GM12878 (cell line): ENCODE measurements around the gene RPGRIP1L. TPM values are rescaled to one million over a fixed set of nuclear protein-coding genes. Genes with fewer than 3 reads are reported as not detected.

ENCODE experiments used
- ATAC-seq: fragments of 200-7000 bp; cut with Tn5 transposase; 3 replicates; pipeline ENCODE4 v1.9.1; 2020; ENCODE audit warnings: mild to moderate bottlenecking, moderate library complexity
- BruUV-seq: library from RNA; stranded (reverse); fragments of 400-500 nt; replicated peaks from 2 replicates; lab custom pipeline; 2021; lab: Mats Ljungman, UMichigan
- CTCF ChIA-PET: fragments of 300-600 bp; sonication (Branson Sonifier 250); formaldehyde crosslinking; extraction: SDS; loops from one replicate; lab custom pipeline; 2021; ENCODE audit warnings: inconsistent platforms; lab: Yijun Ruan, JAX
- POLR2A ChIA-PET: fragments of 350-600 bp; formaldehyde crosslinking; extraction: SDS; loops from one replicate; lab custom pipeline; 2021; ENCODE audit warnings: inconsistent platforms; lab: Charles Lee
- RAD21 ChIA-PET: fragments of 300-600 bp; sonication (Branson Sonifier 250); formaldehyde crosslinking; loops from one replicate; lab custom pipeline; 2023; ENCODE audit warnings: antibody characterized with exemption; ENCODE audit not compliant: unreplicated experiment; lab: Charles Lee
- SMC1A ChIA-PET: fragments of 300-600 bp; sonication (Branson Sonifier 250); formaldehyde crosslinking; loops from one replicate; lab custom pipeline; 2023; ENCODE audit not compliant: unreplicated experiment, uncharacterized antibody; lab: Charles Lee
- DNase-seq: peaks from one replicate; pipeline ENCODE4 v3.0.0-alpha.2; 2011; ENCODE audit warnings: low read depth, low spot score
- FAIRE-seq: peaks from 3 replicates; lab custom pipeline; 2011; peaks lifted over from hg19 to GRCh38; lab: Jason Lieb, UNC
- H2AFZ ChIP-seq: 2 replicates; pipeline ENCODE4 v1.6.0; 2011; ENCODE audit warnings: low read depth, low read length, control low read depth; ENCODE audit not compliant: control insufficient read depth
- H3K27ac ChIP-seq: 2 replicates; pipeline ENCODE4 v1.5.1; 2011; ENCODE audit warnings: control low read depth; ENCODE audit not compliant: control insufficient read depth, insufficient read depth
- H3K27me3 ChIP-seq, 2 experiments: replicated peaks in 1 of 2; 2 replicates each; pipeline versions ENCODE4 v1.6.0 to v1.6.1; 2011; ENCODE audit warnings: low read length in 1 of 2; ENCODE audit not compliant: control insufficient read depth in 2 of 2, insufficient read depth in 2 of 2
- H3K36me3 ChIP-seq, 2 experiments: 2 replicates each; pipeline ENCODE4 v1.5.1; 2011; ENCODE audit warnings: low read length in 1 of 2; ENCODE audit not compliant: control insufficient read depth in 2 of 2, insufficient read depth in 2 of 2
- H3K4me1 ChIP-seq: 2 replicates; pipeline ENCODE4 v1.6.1; 2011; ENCODE audit warnings: mild to moderate bottlenecking, low read length, moderate library complexity, mixed read lengths; ENCODE audit not compliant: control insufficient read depth, insufficient read depth
- H3K4me2 ChIP-seq: 2 replicates; pipeline ENCODE4 v1.6.0; 2011; ENCODE audit warnings: control low read depth; ENCODE audit not compliant: control insufficient read depth, insufficient read depth
- H3K4me3 ChIP-seq: fragments of 200-600 bp; sonication (generic); 2 replicates; pipeline ENCODE4 v1.5.1; 2016
- H3K79me2 ChIP-seq: 2 replicates; pipeline ENCODE4 v1.6.0; 2011; ENCODE audit warnings: low read length; ENCODE audit not compliant: control insufficient read depth, insufficient read depth
- H3K9ac ChIP-seq: 2 replicates; pipeline ENCODE4 v1.8.0; 2011; ENCODE audit warnings: low read length, control low read depth, mixed read lengths; ENCODE audit not compliant: control insufficient read depth, insufficient read depth
- H3K9me3 ChIP-seq: replicated peaks from 3 replicates; pipeline ENCODE4 v1.5.1; 2011; ENCODE audit warnings: mild to moderate bottlenecking, low read length; ENCODE audit not compliant: control insufficient read depth, insufficient read depth
- H4K20me1 ChIP-seq: 2 replicates; pipeline ENCODE4 v1.6.0; 2011; ENCODE audit not compliant: control insufficient read depth, insufficient read depth
- BCL3 ChIP-seq: IDR thresholded peaks from 2 replicates; pipeline ENCODE4 v1.6.1; 2011; ENCODE audit warnings: borderline replicate concordance, low read depth, mild to moderate bottlenecking, moderate library complexity, low read length; ENCODE audit not compliant: insufficient read depth, poor library complexity, severe bottlenecking
- MXI1 ChIP-seq: fragments of 150-350 bp; IDR thresholded peaks from 2 replicates; pipeline ENCODE4 v1.6.1; 2011; ENCODE audit warnings: low read depth, mild to moderate bottlenecking, inconsistent platforms, low read length, improper control_type of control experiment
- NBN ChIP-seq: fragments of 450-650 bp; IDR thresholded peaks from 2 replicates; pipeline ENCODE4 v1.6.1; 2016
- PML ChIP-seq: IDR thresholded peaks from 2 replicates; pipeline ENCODE4 v1.6.1; 2012; ENCODE audit warnings: low read length, inconsistent platforms
- POU2F2 ChIP-seq: IDR thresholded peaks from 3 replicates; pipeline ENCODE4 v1.6.1; 2011; ENCODE audit warnings: low read depth, mild to moderate bottlenecking, low read length, borderline replicate concordance
- ZBED1 ChIP-seq: IDR thresholded peaks from 2 replicates; pipeline ENCODE4 v1.6.1; 2016; ENCODE audit warnings: borderline replicate concordance
- ZNF622 ChIP-seq: fragments of 450-650 bp; IDR thresholded peaks from 2 replicates; pipeline ENCODE4 v1.6.1; 2017; ENCODE audit warnings: mild to moderate bottlenecking, inconsistent platforms
- WGBS: methylation state at CpG from one replicate; pipeline ENCODE4 v1.1.6; 2016; ENCODE audit warnings: low lambda C conversion rate; ENCODE audit not compliant: insufficient replicate concordance, insufficient coverage; ENCODE audit errors: missing lambda C conversion rate; 5-methylcytosine and 5-hydroxymethylcytosine counted together
- in situ Hi-C: fragments of 300-500 bp; cut with MboI; formaldehyde crosslinking; loops from 9 replicates; pipeline ENCODE4 v1.14.3; 2018; ENCODE audit warnings: mixed read lengths
- intact Hi-C: fragments of 100-400 bp; cut with micrococcal nuclease; formaldehyde crosslinking; loops from one replicate; pipeline ENCODE4 v1.14.2; 2022; ENCODE audit not compliant: unreplicated experiment
- polyA plus RNA-seq, 11 experiments: library from polyadenylated mRNA; depleted of rRNA in 4 of 11; unstranded in 6 of 11; stranded (reverse) in 5 of 11; fragments of >200 nt; fragmentation: Nextera tagmentation in 4 of 11; fragmentation: Illumina TruSeq in 1 of 11; extraction: Ambion mirVana in 4 of 11; extraction: Trizol in 1 of 11; gene quantifications; 1 replicate in 1 of 11; 2 replicates in 10 of 11; pipeline versions ENCODE4 v1.2.1 to v1.2.3, GENCODE V29; 2011 to 2016; ENCODE audit warnings: inconsistent platforms in 2 of 11, missing spikeins in 2 of 11, low read depth in 1 of 11
- total RNA-seq, 4 experiments: library from RNA; depleted of rRNA in 3 of 4; stranded (reverse); fragments of >200 nt in 3 of 4; fragmentation: Illumina TruSeq in 1 of 4; extraction: Trizol in 1 of 4; gene quantifications; 2 replicates each; pipeline versions ENCODE4 v1.2.1 to v1.2.3, GENCODE V29; 2013 to 2021
- TF ChIP-seq, protein P1 (sequence below): IDR thresholded peaks from 2 replicates; pipeline ENCODE4 v1.6.1; 2012; ENCODE audit warnings: improper control_type of control experiment, low read depth, low read length; ENCODE audit not compliant: insufficient replicate concordance
- TF ChIP-seq, protein P2 (sequence below): fragments of 450-650 bp; formaldehyde crosslinking; IDR thresholded peaks from 2 replicates; pipeline ENCODE4 v1.4.0; 2020; ENCODE audit warnings: mild to moderate bottlenecking, moderate library complexity

The RPGRIP1L gene
- total and polyA plus RNA-seq, 10 of the 15 experiments (the other 5 are each of a cell fraction or from before 2014, with no cell fraction given), result 3.5 to 9.6 (median 4.4) TPM

DNA sequence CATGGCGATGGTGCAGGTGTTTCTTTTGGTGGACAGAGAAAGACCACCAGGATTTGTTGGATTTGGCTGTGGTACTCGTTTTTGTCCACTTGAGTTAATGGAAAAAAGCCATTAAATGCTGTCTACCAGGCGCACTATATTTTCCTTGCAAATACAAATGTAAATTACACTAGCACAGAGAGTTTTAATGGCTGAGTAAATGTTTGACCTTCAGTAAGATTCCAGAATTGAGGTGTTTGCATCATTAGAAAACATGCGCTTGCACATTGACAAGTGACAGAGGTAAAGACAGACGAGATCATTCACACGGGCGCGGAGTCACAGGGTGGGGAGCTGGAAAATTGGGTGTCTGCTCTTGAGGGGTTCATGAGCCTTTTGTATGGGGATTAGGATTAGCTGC, 147.1 kb downstream of the RPGRIP1L start:
- Histone ChIP-seq H3K9ac (no peak overlapping the region), H3K9me3 (no peaks in the 10 kb centered on the region), H3K36me3 (no peaks in the 10 kb centered on the region), H3K4me2 (no peak overlapping the region), H3K4me1 (no peaks in the 10 kb centered on the region), H3K4me3 (no peak overlapping the region), H3K27ac (no peak overlapping the region), H2AFZ (no peak overlapping the region), H3K27me3 (no peaks in the 10 kb centered on the region; a peak in 1 of 4 replicates), H4K20me1 (no peaks in the 10 kb centered on the region), H3K79me2 (no peaks in the 10 kb centered on the region)
- ChIA-PET RAD21 (no interaction called here), CTCF (no interaction called here), POLR2A (no interaction called here), SMC1A (no interaction called here)
- 61% methylated on average over 8 of the region's 8 CpGs for WGBS
- in situ Hi-C loops, result loop anchor here (25.0 kb wide), 1 partner anchor 1706 kb away; no protein-coding TSS in a partner anchor
- no peak for DNase-seq
- FAIRE-seq, result no peak
- no peak for ATAC-seq
- TF ChIP-seq PML (no peak), ZBED1 (no peak), POU2F2 (no peak), BCL3 (no peak), MXI1 (no peak), ZNF622 (no peak), NBN (no peak)
- TF ChIP-seq, protein P1, sequence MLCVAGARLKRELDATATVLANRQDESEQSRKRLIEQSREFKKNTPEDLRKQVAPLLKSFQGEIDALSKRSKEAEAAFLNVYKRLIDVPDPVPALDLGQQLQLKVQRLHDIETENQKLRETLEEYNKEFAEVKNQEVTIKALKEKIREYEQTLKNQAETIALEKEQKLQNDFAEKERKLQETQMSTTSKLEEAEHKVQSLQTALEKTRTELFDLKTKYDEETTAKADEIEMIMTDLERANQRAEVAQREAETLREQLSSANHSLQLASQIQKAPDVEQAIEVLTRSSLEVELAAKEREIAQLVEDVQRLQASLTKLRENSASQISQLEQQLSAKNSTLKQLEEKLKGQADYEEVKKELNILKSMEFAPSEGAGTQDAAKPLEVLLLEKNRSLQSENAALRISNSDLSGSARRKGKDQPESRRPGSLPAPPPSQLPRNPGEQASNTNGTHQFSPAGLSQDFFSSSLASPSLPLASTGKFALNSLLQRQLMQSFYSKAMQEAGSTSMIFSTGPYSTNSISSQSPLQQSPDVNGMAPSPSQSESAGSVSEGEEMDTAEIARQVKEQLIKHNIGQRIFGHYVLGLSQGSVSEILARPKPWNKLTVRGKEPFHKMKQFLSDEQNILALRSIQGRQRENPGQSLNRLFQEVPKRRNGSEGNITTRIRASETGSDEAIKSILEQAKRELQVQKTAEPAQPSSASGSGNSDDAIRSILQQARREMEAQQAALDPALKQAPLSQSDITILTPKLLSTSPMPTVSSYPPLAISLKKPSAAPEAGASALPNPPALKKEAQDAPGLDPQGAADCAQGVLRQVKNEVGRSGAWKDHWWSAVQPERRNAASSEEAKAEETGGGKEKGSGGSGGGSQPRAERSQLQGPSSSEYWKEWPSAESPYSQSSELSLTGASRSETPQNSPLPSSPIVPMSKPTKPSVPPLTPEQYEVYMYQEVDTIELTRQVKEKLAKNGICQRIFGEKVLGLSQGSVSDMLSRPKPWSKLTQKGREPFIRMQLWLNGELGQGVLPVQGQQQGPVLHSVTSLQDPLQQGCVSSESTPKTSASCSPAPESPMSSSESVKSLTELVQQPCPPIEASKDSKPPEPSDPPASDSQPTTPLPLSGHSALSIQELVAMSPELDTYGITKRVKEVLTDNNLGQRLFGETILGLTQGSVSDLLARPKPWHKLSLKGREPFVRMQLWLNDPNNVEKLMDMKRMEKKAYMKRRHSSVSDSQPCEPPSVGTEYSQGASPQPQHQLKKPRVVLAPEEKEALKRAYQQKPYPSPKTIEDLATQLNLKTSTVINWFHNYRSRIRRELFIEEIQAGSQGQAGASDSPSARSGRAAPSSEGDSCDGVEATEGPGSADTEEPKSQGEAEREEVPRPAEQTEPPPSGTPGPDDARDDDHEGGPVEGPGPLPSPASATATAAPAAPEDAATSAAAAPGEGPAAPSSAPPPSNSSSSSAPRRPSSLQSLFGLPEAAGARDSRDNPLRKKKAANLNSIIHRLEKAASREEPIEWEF, result no peak
- TF ChIP-seq, protein P2, sequence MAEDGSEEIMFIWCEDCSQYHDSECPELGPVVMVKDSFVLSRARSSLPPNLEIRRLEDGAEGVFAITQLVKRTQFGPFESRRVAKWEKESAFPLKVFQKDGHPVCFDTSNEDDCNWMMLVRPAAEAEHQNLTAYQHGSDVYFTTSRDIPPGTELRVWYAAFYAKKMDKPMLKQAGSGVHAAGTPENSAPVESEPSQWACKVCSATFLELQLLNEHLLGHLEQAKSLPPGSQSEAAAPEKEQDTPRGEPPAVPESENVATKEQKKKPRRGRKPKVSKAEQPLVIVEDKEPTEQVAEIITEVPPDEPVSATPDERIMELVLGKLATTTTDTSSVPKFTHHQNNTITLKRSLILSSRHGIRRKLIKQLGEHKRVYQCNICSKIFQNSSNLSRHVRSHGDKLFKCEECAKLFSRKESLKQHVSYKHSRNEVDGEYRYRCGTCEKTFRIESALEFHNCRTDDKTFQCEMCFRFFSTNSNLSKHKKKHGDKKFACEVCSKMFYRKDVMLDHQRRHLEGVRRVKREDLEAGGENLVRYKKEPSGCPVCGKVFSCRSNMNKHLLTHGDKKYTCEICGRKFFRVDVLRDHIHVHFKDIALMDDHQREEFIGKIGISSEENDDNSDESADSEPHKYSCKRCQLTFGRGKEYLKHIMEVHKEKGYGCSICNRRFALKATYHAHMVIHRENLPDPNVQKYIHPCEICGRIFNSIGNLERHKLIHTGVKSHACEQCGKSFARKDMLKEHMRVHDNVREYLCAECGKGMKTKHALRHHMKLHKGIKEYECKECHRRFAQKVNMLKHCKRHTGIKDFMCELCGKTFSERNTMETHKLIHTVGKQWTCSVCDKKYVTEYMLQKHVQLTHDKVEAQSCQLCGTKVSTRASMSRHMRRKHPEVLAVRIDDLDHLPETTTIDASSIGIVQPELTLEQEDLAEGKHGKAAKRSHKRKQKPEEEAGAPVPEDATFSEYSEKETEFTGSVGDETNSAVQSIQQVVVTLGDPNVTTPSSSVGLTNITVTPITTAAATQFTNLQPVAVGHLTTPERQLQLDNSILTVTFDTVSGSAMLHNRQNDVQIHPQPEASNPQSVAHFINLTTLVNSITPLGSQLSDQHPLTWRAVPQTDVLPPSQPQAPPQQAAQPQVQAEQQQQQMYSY (CRISPR knock-in tag), result no peak
- no TSS peak for BruUV-seq
- intact Hi-C loops, result loop anchor here (10.0 kb wide), 2 partner anchors 338 to 1908 kb away; no protein-coding TSS in a partner anchor
